DOHH2 (cell line): ENCODE data around the gene THAP6.

Experiments used
- H3F3A ChIP-seq: fragments of 200-600 bp; sonication (generic), shearing (Covaris generic); 2 replicates; pipeline ENCODE4 v1.6.0; 2016; ENCODE audit warnings: antibody characterized with exemption, mild to moderate bottlenecking; ENCODE audit not compliant: control insufficient read depth, insufficient read depth
- H3K27ac ChIP-seq: fragments of 200-600 bp; sonication (generic); 2 replicates; pipeline ENCODE4 v1.5.1; 2014; ENCODE audit warnings: low read depth, mild to moderate bottlenecking, low read length, moderate library complexity
- H3K27me3 ChIP-seq: fragments of 200-600 bp; sonication (generic); 2 replicates; pipeline ENCODE4 v1.6.1; 2014; ENCODE audit warnings: mild to moderate bottlenecking, low read length, mixed read lengths; ENCODE audit not compliant: control insufficient read depth
- H3K36me3 ChIP-seq: fragments of 200-600 bp; sonication (generic); 2 replicates; pipeline ENCODE4 v1.6.1; 2014; ENCODE audit warnings: mild to moderate bottlenecking, low read length, moderate library complexity, mixed read lengths; ENCODE audit not compliant: control insufficient read depth
- H3K4me1 ChIP-seq: fragments of 200-600 bp; sonication (generic); 2 replicates; pipeline ENCODE4 v1.6.1; 2014; ENCODE audit warnings: mild to moderate bottlenecking, low read length, mixed read lengths; ENCODE audit not compliant: control insufficient read depth
- H3K4me2 ChIP-seq: fragments of 200-600 bp; sonication (generic); 2 replicates; pipeline ENCODE4 v1.6.0; 2014; ENCODE audit warnings: mild to moderate bottlenecking, low read length, moderate library complexity
- H3K4me3 ChIP-seq: fragments of 200-600 bp; sonication (generic); 2 replicates; pipeline ENCODE4 v1.5.1; 2014; ENCODE audit warnings: mild to moderate bottlenecking, low read length, mixed read lengths
- H3K79me2 ChIP-seq: fragments of 200-600 bp; sonication (generic); 2 replicates; pipeline ENCODE4 v1.6.1; 2014; ENCODE audit warnings: mild to moderate bottlenecking, low read length, mixed read lengths; ENCODE audit not compliant: control insufficient read depth
- H3K9me2 ChIP-seq: fragments of 200-600 bp; sonication (generic); replicated peaks from 2 replicates; pipeline ENCODE4 v1.6.1; 2014; ENCODE audit warnings: mild to moderate bottlenecking, low read length, mixed read lengths; ENCODE audit not compliant: control insufficient read depth
- H3K9me3 ChIP-seq: fragments of 200-600 bp; sonication (generic); 2 replicates; pipeline ENCODE4 v1.6.1; 2014; ENCODE audit warnings: antibody characterized with exemption, low read length, mixed read lengths; ENCODE audit not compliant: control insufficient read depth, insufficient read depth
- H4K20me1 ChIP-seq: fragments of 200-600 bp; sonication (generic); 2 replicates; pipeline ENCODE4 v1.6.0; 2014; ENCODE audit warnings: low read depth, mild to moderate bottlenecking, antibody characterized with exemption, low read length, moderate library complexity; ENCODE audit not compliant: control insufficient read depth, insufficient read depth
- EZH2phosphoT487 ChIP-seq: fragments of 200-600 bp; sonication (generic); IDR thresholded peaks from 2 replicates; pipeline ENCODE4 v1.6.1; 2017; ENCODE audit warnings: borderline replicate concordance, mild to moderate bottlenecking, antibody characterized with exemption, low read length, moderate library complexity, mixed read lengths
- TF ChIP-seq, protein P1 (sequence below): fragments of 200-600 bp; sonication (generic); IDR thresholded peaks from one replicate; pipeline ENCODE4 v1.5.1; 2014; ENCODE audit warnings: antibody characterized with exemption, mild to moderate bottlenecking, low read depth, low read length; ENCODE audit not compliant: poor library complexity, severe bottlenecking

The THAP6 gene

DNA sequence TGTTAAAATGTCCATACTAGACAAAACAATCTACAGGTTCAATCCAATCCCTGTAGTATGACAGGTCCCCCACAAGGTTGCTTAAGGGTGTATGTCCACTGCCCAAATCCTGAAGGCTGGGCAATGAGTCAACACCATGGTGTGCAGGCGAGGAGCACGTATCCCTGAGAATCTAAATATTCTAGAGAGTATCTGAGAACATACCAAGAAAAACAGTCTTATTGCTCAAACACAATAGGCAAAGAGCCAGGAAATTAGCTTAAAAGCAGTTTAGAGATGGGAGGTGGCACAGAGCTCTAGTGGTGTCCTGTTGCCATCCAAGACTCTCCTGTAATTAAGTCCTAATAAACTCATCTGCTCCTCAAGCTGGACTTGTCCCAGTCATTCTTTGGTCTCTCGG lies 37.1 kb upstream of the THAP6 start:
- no peaks in the 10 kb centered on the region for H3F3A ChIP-seq
- H3K27ac ChIP-seq: no peak overlapping the region
- no peaks in the 10 kb centered on the region for H3K9me2 ChIP-seq
- H4K20me1 ChIP-seq: no peaks in the 10 kb centered on the region
- no peaks in the 10 kb centered on the region for H3K79me2 ChIP-seq
- peaks cover 33% of the 10 kb centered on the region for H3K36me3 ChIP-seq
- TF ChIP-seq, protein P1, sequence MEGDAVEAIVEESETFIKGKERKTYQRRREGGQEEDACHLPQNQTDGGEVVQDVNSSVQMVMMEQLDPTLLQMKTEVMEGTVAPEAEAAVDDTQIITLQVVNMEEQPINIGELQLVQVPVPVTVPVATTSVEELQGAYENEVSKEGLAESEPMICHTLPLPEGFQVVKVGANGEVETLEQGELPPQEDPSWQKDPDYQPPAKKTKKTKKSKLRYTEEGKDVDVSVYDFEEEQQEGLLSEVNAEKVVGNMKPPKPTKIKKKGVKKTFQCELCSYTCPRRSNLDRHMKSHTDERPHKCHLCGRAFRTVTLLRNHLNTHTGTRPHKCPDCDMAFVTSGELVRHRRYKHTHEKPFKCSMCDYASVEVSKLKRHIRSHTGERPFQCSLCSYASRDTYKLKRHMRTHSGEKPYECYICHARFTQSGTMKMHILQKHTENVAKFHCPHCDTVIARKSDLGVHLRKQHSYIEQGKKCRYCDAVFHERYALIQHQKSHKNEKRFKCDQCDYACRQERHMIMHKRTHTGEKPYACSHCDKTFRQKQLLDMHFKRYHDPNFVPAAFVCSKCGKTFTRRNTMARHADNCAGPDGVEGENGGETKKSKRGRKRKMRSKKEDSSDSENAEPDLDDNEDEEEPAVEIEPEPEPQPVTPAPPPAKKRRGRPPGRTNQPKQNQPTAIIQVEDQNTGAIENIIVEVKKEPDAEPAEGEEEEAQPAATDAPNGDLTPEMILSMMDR: no peak
- no peak for TF ChIP-seq EZH2phosphoT487
- H3K4me3 ChIP-seq: no peak overlapping the region
- H3K4me1 ChIP-seq: 0 out of 2 replicates have a peak, but pooled peaks cover 2% of the 10 kb centered on the region
- no peaks in the 10 kb centered on the region for H3K9me3 ChIP-seq
- H3K27me3 ChIP-seq: no peaks in the 10 kb centered on the region
- H3K4me2 ChIP-seq: no peak overlapping the region

DNA sequence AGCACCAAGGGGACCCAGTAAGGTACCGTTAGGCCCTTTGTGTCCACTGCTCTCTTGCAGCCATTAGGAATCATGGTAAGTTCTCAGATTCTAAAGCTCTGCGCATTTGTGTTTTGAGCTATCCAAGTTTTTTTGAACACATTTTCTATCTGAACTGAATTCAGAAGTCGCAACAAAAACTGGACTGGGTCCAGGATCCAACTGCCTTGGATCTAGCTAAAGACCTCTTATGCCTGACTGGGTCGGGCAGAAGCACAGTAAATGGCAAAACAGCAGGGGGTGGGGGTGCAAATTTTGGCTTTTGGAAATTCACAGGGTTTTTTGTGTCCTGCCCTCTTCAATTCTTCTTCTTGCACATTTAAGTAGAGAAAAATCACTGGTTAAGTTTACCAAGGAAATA lies 30.1 kb upstream of the THAP6 start:
- Histone ChIP-seq H3K4me2 (no peak overlapping the region), H3F3A (no peaks in the 10 kb centered on the region), H3K4me1 (no peaks in the 10 kb centered on the region), H3K27ac (no peak overlapping the region), H3K27me3 (no peaks in the 10 kb centered on the region), H3K4me3 (no peak overlapping the region), H3K9me2 (no peaks in the 10 kb centered on the region), H4K20me1 (no peaks in the 10 kb centered on the region), H3K79me2 (no peaks in the 10 kb centered on the region), H3K9me3 (no peaks in the 10 kb centered on the region), H3K36me3 (peaks cover 67% of the 10 kb centered on the region)
- TF ChIP-seq, protein P1: no peak
- TF ChIP-seq EZH2phosphoT487: no peak

DNA sequence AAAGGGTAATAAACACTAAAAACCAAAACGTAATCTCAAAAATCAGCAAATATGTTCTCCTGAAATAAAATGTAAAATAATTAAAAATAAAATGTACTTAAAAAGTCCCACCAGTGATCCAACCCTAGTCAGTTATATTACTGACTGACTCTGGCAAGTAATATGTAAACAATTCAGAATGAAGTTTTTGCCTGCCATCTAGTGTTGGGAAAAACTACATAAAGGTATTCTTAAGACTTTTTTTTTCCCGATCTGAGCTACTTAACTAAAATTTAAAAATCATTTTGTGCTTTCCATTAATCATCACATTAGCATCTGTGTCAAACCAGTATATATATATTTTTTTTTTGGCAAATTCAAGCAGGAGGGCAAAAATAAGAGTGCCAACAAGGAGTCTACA lies 24.1 kb upstream of the THAP6 start:
- TF ChIP-seq EZH2phosphoT487: no peak
- TF ChIP-seq, protein P1: no peak
- Histone ChIP-seq H4K20me1 (0 out of 2 replicates have a peak, but pooled peaks cover 2% of the 10 kb centered on the region), H3K9me2 (no peaks in the 10 kb centered on the region), H3K79me2 (no peaks in the 10 kb centered on the region; the same call in 1 of the 2 replicates), H3K27me3 (no peaks in the 10 kb centered on the region), H3F3A (peaks cover 10% of the 10 kb centered on the region), H3K27ac (no peak overlapping the region), H3K9me3 (no peaks in the 10 kb centered on the region), H3K36me3 (peaks cover 58% of the 10 kb centered on the region), H3K4me1 (no peaks in the 10 kb centered on the region), H3K4me2 (no peak overlapping the region), H3K4me3 (no peak overlapping the region)

DNA sequence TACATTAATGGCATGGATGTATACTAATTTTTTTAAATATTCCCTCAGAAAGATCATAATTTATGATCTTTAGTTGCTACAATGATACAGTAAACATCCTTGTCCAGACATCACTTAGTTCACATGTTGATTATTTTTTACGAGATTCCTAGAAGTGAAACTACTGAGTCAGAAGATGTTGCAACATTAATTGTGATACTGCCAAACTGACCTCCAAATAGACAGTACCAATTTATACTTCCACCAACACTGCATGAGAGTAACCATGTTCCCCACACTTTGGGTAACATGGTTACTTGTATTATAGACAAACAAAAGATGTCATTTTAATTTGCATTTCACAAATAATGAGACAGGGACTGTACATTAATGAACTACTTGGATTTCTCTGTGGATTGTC lies 19.7 kb upstream of the THAP6 start:
- H3K4me2 ChIP-seq: no peak overlapping the region
- no peaks in the 10 kb centered on the region; the same call in 1 of the 2 replicates for H3K9me3 ChIP-seq
- no peaks in the 10 kb centered on the region for H3K9me2 ChIP-seq

More for the DNA sequence above, 19.7 kb upstream of the THAP6 start:
- TF ChIP-seq, protein P1: no peak
- TF ChIP-seq EZH2phosphoT487: no peak
- H3K4me1 ChIP-seq: no peaks in the 10 kb centered on the region
- no peak overlapping the region for H3K4me3 ChIP-seq
- H3K79me2 ChIP-seq: peaks cover 34% of the 10 kb centered on the region
- H3K27me3 ChIP-seq: no peaks in the 10 kb centered on the region
- H3K27ac ChIP-seq: no peak overlapping the region
- H3K36me3 ChIP-seq: peaks cover 77% of the 10 kb centered on the region
- H3F3A ChIP-seq: peaks cover 10% of the 10 kb centered on the region
- 0 out of 2 replicates have a peak, but pooled peaks cover 2% of the 10 kb centered on the region for H4K20me1 ChIP-seq
